Measurements from ENCODE around the gene UBE2O.

UBE2O gene

DNA sequence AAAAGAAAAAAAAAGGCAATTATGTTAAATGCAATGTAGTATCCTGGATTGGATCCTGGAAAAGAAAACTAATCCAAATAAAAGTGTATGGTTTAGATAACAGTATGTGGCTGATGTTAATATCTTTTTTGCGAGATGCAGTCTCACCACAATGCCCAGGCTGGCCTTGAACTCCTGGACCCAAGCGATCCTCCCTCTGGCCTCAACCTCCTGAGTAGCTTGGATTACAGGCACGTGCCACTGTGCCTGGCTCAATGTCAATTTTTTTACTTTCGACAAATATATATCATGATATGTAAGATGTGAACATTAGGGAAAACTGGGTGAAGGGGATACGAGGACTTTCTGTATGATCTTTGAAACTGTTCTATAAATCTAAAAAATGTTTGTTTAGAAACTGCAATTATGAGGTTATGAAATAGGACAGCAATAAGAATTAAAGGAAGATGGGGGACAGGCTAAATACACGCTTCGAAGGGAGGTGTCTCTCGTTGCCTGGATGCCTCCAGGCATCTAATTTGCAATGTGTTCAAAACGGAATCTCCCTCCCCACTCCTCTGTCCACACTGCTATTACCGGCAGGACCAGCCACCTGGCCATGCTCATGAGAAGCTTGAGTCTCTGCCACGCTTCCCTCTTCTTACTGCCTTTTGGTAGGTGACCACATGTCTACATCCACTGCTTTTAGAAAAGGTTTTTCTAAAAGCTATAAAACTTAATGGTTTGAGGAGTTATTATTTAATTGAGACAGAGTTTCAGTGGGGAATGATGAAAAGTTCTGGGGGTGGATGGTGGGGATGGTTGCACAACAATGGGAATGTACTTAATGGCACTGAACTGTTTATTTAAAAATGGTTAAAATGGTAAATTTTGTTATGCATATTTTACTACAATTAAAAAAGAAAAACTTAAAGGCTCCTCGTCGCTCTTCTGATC lies 15.2 kb downstream of the UBE2O start:
- no peak for DNase-seq

DNA sequence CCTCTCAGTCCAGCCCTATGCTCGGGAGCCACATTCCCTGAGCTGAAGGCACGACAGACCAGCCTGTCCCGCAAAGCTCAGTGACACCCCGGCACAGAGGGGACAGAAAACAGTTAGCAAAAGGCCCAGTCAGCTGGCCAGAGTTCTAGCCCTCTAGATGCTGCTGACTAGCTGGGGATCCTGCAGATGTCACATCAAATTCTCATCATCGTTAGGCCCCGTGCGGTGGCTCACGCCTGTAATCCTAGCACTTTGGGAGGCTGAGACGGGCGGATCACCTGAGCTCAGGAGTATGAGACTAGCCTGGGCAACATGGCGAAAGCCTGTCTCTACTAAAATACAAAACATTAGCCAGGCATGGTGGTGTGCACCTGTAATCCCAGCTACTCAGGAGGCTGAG lies 17.2 kb downstream of the UBE2O start:
- no peak for DNase-seq

DNA sequence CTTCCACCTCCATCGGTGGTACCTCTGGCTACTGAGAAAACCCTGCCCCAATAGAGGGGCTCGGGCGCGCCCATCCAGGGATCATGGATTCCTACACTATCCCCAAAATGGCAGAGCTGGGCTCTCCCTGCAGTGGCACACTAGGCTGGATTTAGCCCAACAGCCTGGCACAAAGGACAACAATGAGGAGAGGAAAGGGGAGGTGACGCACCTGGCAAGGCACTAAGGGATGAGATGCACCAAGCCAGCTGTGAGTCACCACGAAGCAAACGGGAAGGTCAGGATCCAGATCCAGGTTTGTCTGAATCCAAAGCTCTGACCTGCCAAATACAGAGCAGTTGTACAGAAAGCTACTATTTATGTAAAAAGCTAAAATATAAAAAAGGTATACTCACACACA lies 18.1 kb downstream of the UBE2O start:
- no peak for DNase-seq

DNA sequence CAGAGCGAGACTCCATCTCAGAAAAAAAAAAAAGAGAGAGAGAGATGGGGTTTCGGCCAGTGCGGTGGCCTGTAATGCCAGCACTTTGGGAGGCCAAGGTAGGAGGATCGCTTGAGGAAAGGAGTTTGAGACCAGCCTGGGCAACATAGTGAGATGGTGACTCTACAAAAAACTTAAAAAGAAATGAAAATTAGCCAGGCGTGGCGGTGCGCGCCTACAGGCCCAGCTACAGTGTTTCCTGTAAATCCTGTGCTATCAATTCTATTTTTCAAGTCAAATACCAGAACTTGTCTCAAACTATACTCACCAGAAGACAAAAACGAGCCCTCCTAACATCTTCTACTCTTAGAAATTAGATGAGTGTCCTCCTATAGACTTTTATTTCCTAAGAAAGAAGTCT lies 19.3 kb downstream of the UBE2O start:
- DNase-seq = no peak

DNA sequence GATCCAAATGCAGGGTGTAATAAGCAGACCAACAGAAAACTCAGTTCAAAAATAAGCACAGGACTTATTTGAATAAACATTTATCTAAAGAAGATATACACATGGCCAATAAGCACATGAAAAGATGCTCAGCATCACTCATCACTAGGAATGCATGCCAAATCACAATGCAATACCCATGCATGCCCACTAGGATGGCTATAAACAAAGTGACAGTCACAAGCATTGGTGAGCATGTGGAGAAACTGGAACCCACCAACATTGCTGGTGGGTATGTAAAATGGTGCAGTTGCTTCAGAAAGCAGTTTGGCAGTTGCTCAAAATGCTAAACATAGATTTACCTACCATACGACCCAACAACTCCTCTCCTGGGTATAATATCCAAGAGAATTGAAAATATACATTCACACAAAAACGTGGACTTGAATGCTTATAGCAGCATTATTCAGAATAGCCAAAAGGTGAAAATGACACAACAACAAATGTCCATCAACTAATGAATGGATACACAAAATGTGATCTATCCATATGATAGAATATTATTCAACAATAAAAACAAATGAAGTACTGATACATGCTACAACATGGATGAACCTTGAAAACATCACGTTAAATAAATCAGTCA lies 20.1 kb downstream of the UBE2O start:
- no peak for DNase-seq

DNA sequence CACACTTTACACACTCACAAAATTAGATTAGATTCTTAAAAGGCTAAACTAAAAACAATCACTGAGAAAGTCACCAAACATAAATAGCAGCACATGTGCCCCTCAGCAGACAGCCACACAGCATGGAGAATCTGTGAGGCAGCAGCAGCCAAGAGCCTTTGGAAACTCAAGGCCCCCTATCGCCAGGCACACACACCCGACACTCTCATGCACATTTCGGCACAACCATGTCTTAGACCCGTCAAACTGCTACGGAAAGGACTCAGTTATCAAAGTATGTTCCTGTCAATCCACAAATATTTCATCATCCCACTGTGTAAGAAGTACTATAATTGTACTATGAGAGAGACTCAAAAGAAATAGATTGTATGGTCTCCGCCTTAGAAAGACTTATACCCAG lies 20.9 kb downstream of the UBE2O start:
- no peak for DNase-seq

DNA sequence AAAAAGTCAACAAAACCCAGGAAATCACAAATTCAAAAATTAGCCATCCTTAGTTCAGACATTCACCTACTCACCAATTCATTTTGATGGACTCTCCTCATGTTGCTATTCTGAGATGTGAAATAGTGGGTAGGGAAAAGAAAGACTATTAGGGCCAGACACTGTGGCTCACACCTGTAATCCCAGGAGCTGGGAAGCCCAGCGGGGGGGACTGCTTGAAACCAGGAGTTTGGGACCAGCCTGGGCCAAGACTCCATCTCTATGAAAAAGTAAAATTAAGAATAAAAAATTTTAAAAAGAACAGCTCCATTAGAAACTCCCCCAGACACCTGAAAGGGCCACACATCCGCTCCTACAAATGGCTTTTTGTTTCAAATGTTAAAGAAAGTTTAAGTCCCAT lies 21.4 kb downstream of the UBE2O start:
- no peak for DNase-seq

DNA sequence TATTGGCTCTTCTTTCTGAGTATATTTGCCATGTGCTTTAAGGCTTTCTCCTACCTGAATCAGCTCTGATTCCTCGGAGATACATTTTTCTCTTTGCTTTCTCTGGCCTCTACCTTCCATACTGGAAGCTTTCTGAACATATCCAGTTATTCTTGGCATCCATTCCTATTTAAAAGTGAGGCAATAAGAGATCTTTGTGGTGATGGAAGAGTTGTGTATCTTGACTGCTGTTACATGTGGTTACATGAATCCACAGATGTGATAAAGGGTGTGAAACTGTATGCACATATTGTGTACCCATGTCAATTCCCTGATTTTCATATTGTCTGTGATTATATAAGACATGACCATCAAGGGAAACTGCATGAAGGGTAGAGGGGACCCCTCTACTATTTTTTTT lies 24.4 kb downstream of the UBE2O start:
- DNase-seq = no peak

DNA sequence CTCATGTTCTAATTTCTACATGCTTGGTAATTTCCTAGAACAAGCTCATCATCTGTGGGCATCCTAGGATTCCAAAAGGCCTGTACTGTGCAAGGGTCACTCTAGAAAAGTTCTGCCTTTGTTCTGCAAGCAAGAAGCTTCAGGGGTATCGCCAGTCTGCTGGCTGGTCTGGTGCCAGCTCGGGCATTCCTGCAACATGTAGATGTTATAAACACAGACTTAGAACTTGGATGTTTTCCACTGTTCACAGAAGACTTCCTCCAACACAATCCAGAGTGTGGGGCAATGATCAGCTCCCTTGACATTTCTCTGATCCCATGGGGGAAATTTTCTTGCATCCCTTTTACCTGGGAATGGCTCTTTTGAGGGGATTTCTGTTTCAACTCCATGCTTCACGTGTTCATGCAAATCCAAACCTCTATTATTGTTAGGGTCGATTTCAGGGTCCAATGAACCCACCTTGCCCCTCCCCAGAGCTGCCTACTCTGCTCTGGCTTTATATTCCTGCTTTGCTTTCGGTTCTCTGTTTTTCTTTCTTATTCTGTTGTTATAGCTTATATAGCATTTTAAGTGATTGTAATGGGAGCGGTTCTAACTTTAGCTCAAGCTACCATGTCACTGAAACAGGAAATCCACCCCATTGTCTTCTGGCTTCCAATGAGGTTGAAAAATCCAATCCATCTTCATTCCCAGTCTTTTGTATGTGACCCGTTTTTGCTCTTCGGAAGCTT lies 25.3 kb downstream of the UBE2O start:
- DNase-seq = no peak

DNA sequence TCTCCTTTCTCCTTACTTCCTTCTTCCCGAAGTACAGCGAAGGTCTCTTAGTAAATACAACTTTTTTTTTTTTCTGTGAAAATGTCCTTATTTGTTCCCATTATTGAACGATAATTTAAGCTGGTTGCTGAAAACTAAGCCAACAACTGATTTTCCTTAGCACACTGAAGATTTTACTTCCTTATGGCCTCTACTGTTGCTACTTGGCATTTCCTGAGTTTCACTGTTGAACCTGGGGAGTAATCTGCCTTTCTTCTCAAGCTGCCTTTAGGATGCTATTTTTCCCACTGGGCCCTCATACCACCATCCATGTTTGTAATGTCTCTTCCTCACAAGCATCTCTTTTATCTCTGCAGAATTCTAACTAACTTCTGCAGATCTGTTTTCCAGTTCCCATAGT lies 26.1 kb downstream of the UBE2O start:
- no peak for DNase-seq

DNA sequence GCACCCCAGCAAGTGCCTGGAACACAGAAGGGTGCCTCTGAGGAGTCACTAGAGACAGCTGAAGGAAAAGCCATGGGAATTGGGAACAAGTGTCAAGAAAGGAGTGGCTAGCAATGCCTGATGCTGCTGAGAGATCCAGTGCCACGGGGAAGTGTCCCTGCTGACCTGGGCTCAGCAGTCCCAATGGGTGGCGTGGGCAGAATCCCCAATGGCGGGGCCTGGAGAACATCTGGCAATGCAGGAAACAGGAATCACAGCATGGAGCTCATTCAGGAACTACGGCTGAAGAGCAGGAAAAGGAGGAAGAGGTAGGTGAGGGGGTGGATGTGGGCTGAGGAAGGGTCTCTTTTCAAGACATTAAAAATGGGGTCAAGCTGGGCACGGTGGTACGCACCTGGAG lies 30.1 kb downstream of the UBE2O start:
- no peak for DNase-seq

DNA sequence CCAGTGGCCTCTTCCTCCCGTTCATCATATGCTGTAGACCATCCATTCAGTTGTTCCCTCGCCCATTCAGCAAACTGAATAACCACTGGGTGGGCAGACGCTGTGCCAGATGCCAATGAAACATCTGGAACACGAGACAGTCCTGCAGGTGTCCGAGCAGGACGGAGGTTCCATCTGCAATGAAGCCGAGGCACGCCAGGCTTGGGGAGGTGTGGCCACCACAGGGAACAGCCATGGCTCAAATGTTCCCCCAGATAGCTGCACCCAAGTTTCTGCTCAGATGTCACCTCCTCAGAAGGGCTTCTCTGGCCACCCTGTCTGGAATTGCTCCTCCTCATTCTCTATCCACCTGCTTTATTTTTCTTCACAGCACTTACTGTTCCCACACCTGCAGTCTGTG lies 30.5 kb downstream of the UBE2O start:
- DNase-seq = no peak

DNA sequence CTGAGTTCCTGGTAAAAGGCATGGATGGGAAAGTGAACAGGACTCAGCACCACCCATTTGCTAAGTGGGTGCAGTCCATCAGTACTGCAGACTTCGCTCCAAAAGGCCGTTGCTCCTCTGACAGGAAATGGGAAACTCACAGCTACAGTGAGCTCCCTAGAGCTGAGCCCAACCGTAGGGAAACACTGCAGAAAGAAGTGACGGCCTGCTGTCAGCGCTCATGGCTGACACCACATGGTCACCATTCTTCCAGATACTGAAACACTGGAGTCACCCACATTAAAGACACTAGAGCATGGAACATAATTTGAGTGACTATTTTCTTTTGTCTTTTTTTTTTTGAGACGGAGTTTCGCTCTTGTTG lies 31.9 kb downstream of the UBE2O start:
- no peak for DNase-seq

DNA sequence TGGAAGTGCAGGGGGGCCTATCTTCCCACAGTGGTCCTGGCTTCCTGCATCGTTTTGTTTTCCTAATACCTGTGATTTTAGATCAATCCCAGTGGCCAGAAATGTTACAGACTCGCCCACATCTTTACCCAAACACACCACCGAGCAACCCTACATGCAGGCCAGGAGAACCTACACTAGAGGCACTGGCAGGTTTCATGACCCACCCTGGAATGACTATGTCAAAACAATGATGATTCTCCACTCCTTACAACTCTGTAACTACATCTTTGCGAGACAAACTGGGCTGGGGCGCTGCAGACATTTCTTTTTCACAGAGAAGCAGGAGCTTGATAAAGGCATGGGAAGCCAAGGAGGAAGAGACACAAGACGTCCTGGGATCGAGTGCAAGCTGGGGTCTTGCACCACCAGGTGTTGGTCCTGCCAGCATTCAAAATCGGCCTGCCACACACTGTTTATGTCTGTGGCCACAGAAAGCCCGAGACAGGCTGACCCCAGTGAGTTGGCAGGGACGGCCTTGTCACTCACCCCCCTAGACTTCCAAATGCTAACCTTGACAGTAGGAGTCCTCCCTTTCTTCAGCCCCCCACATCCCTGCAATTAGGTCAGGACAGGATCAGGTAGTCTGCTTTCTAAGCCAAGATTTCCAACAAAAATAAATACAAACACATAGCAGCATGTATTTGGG lies 32.5 kb downstream of the UBE2O start:
- no peak for DNase-seq

DNA sequence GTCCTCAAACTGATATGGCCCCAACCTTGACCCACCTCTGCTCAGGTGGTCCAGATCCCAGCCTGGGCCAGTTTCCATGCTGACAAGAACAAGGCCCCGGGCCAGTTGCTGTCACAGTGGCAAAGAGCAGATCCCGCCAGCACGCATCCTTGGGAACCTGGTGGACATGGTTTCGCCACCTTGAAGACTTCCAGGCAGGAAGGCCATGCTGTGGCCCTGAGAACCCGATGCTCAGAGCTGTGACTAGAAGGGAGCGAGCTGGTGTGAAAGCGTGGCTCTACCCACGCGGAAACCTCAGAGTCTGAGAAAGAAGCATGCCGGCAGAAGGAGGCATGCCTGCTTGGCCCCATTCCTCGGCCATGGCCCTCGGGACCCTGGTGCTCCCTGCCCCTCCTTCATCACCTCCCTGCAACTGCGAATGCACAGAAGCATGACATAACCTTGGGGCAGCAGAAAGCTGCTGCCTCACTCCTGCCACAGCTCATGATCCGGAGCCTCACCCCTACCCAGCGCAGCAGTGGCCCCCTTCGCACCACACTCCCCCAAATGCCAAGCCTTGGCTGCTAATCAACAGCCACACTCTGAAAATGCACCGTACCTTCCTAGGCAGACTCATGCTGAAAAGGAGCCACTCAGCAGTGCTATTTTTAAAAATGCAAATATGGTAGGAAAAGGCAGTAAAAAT lies 33.2 kb downstream of the UBE2O start:
- no peak for DNase-seq

DNA sequence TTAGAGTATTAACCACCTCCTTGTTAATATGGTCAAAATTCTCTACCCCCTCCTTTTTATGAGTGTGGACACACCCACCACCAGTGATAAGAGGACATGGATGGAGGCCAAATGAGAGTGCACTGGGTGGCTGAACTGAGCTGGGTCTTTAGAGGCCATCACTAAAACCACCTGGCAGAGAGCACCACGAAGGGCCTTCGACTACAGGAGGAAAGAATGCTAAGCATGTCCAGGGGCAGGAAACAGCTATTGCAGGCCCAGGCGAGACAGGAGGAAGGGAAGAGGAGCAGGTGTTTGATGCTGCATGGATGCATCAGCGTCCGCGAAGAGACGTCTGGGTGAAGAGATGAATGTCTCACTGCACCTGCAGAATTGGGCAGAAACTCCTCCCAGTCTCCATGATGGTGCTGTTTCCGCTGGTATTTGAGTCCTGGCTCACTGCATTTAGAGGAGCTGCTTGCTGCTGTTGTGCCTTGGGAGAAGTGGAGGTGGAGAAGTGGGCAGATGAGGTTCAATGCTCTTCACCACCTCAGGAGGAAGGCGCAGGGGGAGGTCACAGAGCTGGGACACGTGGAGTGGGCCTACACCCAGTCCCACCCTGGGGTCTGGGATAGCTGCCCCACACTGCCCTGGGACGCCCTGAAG lies 35.3 kb downstream of the UBE2O start:
- no peak for DNase-seq

DNA sequence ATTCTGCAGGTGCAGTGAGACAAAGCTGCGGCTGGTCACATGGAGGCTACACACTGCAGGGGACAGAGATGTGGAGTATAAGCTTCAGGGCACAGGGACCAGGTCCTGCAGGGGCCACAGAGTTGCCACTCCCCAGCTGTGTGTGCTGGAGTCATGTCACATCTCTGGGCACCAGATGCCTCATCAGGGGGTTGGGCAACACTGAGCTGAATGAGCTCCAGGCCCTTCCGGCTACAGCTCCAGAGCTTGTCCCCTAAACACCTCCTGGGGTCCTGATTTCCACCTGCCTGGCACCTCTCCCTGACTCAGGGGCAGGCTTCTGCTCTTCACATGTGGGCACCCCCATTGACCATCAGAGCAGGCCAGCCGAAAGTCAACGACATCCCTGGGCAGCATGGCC lies 36.1 kb downstream of the UBE2O start:
- DNase-seq = no peak

DNA sequence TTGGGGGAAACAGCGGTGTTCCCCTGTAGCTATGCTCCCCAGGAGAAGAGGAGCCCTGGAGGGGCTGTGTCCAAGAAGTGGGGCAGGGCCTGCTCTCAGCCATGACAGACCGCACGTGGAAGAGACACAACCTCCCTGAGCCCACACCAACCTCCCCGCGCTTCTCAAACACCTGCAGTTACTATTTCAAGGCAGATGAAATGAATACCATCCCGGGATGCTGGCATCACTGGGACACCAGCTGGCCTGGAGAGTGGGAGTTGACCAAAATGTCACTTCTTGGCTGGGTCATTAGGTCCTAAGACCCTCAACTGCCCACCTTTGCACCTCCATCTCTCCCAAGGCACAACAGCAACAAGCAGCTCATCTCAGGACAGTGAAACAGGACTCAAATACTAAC lies 36.5 kb downstream of the UBE2O start:
- no peak for DNase-seq

DNA sequence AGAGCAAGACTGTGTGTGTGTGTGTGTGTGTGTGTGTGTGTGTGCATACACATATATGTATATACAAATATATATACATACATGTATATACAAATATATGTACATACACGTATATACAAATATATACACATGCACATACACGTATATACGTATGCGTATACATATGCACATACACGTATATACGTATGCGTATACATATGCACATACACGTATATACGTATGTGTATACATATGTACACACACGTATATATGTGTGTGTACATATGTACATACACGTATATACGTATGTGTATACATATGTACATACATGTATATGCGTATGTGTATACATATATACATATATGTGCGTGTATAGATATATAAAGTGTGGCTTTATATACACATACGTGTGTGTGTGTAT lies 37.2 kb downstream of the UBE2O start:
- no peak for DNase-seq

DNA sequence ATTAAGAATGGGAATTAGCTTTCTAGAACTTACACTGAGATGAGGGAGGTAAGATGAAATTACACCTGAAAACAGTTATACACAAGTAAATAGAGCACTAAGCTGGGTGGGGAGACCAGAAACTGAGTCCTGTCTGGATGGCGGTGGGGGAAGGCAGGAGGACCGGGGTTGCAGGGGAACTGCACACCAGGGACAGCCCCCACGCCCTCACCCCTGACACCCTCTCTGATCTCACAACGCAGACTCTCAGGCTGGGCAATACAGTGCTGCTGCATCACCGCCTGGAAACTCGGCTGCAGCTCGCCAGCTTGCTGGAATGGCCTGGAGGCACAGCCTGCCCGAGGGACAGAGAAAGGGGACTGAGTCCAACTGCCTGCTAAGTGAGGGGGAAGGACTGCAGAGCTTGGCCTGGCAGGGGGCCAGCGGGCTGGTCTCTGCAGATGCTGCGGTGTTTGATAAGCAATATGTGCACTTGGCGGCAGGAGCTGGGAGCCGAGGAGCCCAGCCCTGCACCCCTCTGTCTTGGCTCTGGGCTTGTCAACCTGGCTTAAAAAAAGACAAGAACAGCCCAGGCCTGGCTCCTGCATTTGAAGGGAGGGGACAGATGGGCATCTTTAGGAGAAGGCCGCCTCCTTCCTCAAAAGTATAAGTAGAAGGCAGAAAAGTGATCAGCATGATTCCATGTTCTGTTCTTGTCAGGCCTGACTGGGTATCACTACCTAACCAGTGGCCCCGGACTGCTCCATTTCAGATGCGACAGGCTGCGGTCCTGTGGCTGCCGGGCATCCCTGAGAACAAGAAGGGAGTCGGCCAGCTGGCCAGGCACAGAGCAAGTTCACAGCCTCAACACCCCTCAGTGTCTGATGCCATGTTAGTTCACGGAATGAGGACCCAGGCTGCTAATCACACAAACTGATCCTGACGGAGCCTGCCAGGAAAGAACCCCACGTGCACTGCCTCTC lies 38.3 kb downstream of the UBE2O start:
- no peak for DNase-seq

DNA sequence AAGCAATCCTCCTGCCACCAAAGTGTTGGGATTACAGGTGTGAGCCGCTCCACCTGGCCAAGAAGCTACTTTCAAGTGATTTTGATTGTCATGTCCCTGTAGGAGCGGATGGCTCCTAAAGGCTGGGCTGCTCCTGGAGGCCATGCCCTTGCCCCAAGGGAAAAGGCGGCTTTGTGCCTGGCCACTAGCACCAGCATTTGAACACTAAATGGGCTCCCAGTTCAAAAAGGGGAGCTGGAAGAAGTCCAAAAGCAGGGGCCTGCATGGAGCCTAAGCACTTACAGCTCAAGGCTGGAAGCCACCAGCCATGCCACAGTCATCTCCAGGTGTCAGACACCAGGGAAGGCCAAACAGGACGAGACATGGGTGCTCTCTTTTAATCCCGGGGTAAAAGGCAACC lies 41.7 kb downstream of the UBE2O start:
- no peak for DNase-seq
